GM19043 (cell line): Measurements from ENCODE around the gene MEIS1.

Experiments
- ATAC-seq: cut with Tn5 transposase; IDR thresholded peaks from one replicate; pipeline ENCODE4 v1.9.1; 2021; ENCODE audit warnings: low read depth; ENCODE audit not compliant: unreplicated experiment

MEIS1 gene

DNA sequence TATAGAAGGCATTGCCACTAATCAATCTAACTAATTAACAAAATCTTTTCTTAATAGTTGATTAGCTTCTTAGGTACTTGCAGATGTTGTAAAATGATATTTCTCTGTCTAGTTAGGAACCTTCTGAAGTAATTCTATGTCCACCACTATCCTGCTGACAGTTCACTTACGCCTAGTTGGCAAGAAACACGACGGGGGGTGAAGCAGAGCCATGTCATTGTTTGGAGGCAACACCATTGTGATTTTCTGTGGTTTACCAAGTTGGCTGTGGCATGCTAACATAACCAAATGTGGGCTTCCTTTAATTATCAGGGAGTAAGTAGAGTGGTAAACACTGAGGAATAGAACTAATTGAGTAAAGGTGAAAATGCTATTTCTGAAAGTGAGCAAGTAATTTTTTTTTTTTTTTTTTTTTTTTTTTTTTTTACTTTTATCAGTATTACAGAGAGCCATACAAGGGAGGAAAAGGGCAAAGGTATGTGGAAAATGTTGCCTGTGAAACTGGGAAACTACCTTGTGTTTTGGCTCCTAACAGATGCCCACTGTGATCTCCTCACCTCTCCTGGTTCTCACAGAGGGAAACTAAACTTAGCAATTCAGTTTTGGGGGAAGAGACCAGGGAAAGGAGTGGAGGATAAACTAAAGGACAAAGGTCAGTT, 126.8 kb downstream of the MEIS1 start:
- no peak for ATAC-seq

DNA sequence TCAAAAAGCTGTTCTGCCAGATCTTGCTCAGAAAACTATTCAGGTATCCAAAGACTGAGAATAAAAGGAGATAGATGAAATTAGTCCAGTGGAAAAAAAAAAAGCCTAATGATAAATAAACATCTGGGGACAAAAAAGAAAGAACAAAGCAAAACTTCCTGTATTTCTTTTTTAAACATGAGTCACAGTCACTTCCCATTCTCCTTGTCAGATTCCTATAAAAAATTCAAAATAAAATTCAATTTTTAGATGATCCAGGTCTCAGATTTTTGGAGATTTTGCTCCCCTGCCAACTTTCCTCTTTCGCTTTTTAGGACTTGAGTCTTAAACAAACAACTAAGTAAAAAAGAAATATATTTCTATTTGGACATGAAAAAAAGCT, 127.4 kb downstream of the MEIS1 start:
- ATAC-seq = no peak

DNA sequence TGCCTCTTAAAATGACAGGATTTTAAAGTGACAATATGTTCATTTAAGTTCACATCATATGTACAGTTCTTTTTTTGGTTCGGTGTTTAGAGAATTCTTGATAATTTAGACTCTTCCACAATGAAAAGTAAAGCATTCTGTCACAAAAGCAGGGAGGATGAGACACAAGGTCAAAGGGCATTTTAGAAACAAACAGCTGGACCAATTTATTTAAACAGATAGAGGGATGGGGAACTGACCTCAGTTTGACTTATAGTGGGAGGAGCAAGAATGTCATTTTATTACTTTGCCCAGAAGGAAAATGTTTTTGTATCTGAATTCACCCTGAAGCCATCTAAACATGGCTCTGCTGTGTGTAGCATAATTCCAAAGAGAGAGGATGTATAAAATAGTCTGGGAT, 128.5 kb downstream of the MEIS1 start:
- no peak for ATAC-seq

DNA sequence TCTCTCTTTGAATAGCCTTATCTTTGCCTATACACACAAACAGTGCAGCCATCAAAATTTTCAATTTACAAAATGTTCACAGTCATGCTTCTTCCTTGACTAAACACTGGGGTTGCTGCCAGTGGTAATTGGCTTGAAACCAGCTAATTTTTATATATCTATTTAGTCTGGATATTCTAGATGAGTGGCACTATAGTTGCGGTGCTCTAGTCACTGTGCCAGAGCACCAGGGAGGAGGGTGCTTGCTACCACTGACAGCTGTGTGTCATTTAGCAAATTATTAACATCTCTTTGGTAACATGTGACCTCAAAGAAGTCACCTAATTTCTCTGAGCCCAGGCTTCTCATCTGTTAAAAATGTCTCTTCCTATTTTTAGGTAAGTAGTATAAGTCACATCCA, 130.4 kb downstream of the MEIS1 start:
- ATAC-seq = no peak

DNA sequence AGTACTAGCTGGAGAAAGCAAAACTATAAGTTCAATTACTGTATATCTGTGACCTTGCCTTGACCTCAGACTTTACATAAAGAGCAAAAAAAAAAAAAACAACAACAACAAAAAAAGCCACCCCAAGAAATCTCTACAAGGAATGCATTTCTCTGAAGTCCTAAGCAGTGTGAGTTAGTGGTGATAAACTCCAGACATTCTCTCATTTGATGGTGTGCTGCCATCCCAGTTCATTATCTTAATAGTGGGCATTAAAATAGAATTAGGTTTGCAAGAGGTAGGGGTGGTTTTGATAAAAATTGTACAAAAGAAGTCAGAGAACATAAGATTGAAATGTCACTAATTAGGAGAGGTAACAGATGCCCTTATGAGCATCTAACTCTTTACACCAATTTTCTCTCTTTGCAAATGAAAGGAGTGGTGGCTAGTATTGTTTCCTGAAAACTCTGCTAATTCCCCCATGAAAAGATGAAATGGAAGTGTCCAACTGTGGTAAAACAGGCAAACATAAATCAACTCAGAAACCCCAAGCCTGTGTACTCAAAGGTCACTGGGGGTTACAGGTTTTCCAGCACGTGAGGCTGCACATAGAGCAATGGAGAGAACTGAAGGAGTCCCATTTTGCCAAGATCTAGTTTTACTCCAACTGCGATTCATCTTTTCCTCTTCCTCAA, 131.9 kb downstream of the MEIS1 start:
- ATAC-seq = no peak

DNA sequence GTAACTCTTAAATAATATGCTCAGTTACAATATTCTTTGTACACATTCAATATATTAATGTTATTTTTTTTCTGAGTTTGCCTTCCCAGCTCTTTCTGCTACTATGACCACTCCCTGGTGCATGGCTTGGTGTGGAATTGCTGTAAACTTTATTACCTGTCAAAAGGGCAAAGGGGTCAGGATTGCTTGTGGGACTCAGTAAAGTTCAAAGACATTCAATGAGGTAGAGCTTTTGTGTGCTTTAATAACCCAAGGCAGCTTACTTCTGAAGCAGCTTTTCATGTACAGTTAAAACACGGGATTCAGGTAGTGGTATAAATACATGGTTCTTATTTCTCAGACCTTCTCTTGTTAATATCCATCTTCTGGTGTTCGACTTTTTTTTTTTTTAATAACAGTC, 132.8 kb downstream of the MEIS1 start:
- no peak for ATAC-seq

DNA sequence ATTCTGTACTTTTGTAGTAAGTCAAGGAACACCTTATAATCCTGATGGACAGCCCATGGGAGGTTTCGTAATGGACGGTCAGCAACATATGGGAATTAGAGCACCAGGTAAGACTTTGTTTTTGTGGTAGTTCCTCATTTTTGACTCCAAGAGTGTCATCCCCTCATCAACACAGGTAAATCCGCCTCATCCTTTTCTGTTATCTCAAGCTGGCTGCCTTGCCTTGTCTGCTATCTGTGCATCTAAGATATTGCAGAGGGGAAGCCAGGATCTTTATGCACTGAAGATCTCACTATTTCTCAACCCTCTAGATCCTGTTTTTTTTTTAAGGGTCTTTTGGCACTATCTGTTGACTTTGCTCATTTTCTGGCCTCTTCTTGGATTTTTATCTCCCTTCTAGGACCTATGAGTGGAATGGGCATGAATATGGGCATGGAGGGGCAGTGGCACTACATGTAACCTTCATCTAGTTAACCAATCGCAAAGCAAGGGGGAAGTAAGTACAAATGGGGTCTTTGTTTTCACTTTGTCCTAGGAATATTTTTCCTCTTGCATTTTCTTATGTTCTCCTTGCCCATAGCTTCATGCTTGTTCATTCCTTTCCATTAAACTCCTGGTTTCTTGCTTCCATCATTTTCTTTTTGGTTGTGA, 133.8 kb downstream of the MEIS1 start:
- no peak for ATAC-seq

DNA sequence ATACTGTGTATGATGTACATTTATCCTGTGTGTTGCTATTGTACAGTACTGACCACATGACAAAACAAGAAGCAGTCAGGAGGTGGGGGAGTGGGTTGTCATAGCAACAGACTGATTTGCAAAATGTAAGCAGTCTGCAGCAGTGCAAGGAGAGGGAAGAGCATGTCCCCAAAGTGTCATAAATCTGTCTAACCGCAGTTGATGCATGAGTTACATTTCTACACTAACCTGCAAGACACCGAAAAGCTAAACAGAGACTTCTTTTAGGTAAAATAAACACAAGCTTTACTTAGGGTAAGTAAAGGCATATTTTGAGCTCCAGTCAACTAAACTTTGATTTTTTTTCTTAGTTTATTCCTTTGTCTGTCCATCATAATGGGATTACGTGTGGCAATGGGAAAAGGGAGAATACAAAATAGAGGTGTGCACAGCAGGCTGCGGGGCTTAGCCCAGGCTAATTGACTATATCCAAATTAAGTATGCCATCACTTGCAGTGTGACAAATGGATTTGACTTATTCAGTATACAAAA, 134.5 kb downstream of the MEIS1 start:
- ATAC-seq = no peak

DNA sequence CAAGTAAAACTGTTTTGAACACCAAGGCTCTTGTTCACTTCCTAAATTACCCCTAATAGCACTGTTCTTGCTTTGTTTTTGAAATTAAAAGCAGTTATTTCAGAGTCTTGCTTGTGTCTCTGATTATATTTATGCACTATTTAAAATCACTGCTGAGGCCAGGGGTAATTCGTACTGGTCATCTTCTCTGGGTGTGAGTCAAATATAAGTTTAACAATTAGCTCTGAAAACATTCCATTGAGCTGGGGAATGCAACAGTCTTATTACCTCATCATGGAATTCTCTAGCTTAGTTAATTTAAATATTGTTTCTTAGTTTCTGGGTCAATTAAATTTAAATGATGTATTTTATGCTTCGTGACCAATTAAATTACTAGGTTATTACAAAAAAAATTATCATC, 135.0 kb downstream of the MEIS1 start:
- ATAC-seq = no peak

DNA sequence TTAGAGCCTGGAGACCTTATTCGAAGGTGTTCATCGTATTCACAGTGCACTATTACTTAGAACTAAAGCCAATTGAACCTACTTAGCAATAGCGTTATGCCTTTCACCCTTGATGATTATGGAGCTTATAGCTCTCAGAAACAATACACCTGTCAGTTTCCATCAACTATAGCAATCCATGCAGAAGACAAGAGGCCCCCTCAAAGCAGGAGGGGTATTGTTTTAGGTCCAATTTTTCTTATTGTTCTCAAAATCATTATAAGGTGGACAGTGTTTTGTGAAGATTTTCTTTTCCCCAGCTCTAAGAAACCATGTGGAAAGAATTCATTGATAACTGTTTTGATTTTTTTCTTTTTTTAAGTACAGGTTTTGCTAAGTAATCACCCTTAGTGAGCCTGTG, 135.5 kb downstream of the MEIS1 start:
- no peak for ATAC-seq

DNA sequence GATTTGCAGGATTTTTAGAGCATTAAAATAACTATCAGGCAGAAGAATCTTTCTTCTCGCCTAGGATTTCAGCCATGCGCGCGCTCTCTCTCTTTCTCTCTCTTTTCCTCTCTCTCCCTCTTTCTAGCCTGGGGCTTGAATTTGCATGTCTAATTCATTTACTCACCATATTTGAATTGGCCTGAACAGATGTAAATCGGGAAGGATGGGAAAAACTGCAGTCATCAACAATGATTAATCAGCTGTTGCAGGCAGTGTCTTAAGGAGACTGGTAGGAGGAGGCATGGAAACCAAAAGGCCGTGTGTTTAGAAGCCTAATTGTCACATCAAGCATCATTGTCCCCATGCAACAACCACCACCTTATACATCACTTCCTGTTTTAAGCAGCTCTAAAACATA, 137.0 kb downstream of the MEIS1 start:
- no peak for ATAC-seq

DNA sequence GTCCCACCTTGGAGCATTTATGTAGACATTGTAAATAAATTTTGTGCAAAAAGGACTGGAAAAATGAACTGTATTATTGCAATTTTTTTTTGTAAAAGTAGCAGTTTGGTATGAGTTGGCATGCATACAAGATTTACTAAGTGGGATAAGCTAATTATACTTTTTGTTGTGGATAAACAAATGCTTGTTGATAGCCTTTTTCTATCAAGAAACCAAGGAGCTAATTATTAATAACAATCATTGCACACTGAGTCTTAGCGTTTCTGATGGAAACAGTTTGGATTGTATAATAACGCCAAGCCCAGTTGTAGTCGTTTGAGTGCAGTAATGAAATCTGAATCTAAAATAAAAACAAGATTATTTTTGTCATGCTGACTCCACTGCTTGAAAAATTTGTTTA, 137.5 kb downstream of the MEIS1 start:
- no peak for ATAC-seq

DNA sequence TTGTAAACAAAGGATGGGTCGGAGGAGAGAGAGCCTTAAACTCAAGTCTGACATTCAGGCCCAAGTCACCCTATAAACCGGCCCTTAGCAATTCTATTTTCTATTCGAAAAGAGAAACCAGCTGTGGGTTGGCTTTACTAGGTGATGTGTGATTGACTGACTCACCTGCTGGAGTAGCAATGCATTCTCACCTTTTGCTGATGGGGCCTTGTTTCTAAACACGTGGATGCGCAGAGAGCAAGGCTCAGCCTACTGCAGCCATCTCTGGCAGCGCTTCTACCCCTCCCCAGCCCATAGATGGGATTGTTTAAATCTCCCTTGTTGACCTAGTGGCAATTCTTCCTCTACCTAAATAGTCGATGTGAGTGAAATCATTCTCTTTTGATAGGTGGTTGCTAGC, 138.5 kb downstream of the MEIS1 start:
- no peak for ATAC-seq

DNA sequence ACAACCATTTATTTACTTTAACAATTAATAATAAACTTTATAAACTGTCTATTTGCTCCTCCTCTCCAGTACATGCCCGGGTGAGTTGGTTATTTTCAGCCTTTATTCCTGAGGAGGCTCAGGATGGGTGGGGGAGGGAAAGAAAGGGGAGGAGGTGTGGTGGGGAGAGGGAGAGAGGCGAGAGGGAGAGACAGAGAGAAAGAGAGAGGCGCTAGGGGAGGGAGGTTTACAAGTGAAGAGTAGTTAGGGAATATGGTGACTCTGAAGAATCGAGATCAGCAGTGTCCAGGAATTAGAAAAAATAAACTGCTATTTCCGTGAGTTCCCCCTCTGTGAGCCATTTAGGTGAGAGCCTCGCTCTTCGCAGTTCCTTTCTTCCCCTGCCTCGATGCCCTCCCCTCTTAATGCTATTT, 138.9 kb downstream of the MEIS1 start:
- ATAC-seq = no peak

DNA sequence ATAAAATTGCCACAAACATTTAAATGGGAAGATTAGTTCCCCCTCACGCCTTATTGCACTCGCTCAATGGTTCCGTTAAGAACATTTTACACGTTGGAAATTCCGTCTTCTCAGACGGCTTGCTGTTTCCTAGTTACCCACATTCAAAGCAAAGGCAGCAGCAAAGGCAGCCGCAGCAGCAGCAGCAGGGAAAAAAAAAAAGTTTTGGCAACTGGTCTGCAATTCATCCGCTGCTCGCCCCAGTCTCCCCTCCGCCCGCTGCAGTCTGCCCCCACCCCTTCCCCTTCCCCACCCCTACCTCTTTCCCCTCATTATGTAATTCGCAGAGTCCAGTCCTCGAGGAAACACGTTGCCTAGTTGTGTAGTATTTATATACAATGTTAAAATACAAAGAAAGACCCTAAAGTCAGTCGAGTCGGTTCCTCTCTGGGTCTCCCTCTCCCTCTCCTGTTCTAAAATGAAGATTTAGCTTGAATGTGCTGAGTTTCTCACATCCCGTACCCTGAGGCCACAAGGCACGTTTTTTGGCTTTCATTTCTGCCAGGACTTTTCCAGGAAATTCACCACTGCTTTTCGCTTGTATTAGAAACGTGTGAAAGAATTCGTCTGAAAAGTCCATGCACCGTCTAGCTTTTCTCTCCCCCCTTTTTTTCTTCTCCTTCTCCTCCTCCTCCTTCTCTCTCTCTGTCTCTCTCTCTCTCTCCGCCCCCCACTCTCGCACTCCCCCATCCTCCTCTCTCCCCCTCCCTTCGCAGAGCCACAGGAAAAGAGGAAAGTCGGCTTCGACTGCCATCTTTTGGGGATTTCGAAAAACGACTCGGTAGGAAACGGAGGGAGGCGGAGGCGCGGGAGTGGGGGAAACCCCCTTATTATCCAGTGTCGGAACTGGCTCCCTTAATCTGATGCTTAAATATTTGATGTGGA, 140.0 kb downstream of the MEIS1 start:
- ATAC-seq = no peak

DNA sequence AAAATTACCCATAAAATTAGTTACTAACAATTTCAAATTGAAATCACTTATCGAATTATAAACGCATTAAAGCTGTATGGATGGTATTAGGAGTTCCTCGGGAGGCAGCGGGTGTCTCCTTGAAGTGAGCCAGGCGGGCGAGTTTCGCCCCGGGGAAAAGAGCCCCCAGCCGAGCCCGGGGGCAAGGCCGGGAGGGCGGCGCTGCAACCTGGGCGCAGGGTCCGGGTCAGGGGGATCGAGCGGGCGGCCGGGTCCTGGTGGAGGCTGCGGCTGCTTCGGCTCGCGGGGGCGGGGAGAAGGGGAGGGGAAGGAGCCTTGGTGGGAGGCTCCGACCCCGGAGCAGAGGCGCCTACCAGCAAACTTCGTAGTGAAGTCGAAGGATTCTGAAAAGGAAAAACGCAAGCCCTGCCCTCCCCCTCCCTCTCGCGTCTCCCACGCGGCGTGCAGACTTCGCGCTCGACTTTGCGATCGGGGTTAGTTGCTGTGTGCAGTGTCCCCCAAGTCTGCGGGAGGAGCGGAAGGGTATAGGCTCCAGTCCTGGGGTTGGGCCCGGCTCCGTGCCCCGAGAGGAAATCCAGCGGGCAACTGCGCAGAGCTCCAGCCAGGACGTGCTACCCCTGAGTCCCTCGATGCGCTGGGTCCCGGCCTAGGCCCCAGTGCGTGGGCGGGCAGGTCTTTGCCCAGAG, 140.8 kb downstream of the MEIS1 start:
- ATAC-seq = no peak

DNA sequence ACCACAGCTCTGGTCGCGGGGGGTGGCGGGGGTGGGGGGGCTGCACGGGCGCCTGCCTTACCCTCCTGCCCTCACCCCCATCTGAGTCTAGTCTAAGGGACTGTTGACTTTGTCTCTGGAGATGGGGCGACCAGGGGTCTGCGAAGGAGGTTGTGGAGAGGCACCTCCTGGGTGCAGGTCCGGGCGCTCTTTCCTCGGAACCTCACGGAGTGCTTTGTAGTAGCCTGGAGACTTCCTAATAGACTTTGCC, 141.3 kb downstream of the MEIS1 start:
- no peak for ATAC-seq

DNA sequence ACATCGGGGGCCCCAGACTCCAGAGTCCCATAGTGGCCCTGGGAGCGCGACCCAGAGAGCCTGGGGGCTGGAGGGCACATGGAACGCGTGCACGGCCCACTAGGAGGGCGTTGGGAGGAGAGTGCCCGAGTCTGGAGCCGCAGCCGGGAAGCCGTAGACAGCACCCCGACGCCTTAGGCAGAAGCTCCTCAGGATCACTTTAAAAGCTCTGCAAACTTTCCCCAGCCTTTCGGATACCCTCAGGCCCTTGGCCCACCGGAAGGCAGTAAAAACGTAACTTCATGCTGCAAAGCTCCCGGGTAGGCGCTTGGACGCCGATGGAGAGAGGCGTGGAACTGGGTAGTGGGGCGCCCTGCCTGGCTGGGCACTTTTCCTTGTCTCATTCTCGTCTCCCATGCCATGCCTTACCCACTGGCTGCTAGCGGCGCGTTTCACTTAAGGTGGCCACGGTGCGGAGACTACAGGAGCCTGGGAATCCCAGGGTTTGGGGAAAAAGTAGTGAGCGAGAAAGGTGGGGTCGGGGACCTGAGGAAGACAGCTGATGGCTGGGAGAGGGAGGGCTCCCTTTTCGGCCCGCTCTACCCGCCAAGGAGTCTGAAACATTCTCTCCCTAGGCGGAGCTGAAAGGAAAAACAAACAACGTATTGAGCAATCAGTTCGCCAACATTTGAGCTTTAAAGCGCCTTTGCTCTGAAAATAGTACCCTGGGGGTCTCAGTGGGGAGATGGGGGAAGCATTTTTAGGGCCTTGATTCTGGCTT, 141.8 kb downstream of the MEIS1 start:
- no peak for ATAC-seq

DNA sequence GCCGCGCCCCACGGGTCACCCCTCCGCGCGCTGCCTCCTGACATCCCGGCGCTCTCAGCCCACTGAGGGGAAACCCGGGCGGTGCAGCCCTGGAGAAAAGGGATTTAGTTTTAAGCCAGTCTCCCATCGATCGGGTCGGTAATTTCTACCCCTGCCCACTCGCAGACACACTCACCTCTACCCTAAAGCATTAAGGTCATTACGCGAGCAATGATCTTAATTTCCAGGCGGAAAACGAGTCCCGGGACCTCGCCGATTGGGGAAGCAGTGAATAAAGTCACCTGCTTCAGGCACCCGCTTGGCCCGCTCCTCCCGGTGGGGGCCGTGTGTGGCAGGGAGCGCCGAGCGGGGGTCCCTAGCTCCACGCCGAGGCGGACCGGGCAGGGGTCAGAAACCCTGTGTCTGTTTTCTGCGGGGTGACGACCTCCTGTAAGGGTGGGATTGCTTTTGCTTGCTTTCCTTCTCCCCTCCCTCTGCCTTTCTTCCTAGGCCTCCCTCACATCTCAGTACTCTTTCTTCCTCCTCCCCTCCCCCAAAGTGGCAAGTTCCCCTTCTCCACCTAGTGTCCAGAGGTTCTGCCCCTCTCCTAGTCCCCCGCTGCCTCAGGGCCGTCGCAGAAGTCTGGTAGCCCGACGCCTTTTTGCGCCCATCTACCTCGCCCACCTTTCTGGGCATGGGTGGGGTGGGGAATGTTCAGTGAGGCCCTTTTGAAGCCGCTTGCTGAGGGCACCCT, 142.6 kb downstream of the MEIS1 start:
- ATAC-seq = no peak
